Hepatocyte (in vitro differentiated cells): Measurements from ENCODE around the gene SARDH.

Source experiments
- CTCF ChIP-seq: fragments of 200-600 bp; sonication (generic); IDR thresholded peaks from 2 replicates; pipeline ENCODE4 v1.5.1; 2016; ENCODE audit warnings: antibody characterized with exemption, mild to moderate bottlenecking; ENCODE audit not compliant: poor library complexity
- EZH2 ChIP-seq: fragments of 200-600 bp; sonication (generic); IDR thresholded peaks from 2 replicates; pipeline ENCODE4 v1.6.1; 2016; ENCODE audit warnings: antibody characterized with exemption, mild to moderate bottlenecking, borderline replicate concordance

GRCh38 chr9:133735415-133735775, 2.8 kb downstream of the SARDH start:
- TF ChIP-seq EZH2 (no peak), CTCF (no peak)
